Parathyroid adenoma (tissue), 2 donors: ENCODE results near the gene NR5A1.

Source experiments
- H2AFZ ChIP-seq: fragments of 300-600 bp; sonication (generic); one replicate; pipeline ENCODE4 v1.7.0; 2017; ENCODE audit warnings: antibody characterized with exemption, mild to moderate bottlenecking
- H3K27ac ChIP-seq: fragments of 300-600 bp; sonication (generic); one replicate; pipeline ENCODE4 v1.7.0; 2017
- H3K27me3 ChIP-seq: fragments of 300-600 bp; sonication (generic); one replicate; pipeline ENCODE4 v1.7.0; 2017; ENCODE audit warnings: low read length; ENCODE audit not compliant: control insufficient read depth, insufficient read depth
- H3K36me3 ChIP-seq: fragments of 300-600 bp; sonication (generic); one replicate; pipeline ENCODE4 v1.7.0; 2017; ENCODE audit warnings: low read length; ENCODE audit not compliant: control insufficient read depth, insufficient read depth
- H3K4me1 ChIP-seq: fragments of 300-600 bp; sonication (generic); one replicate; pipeline ENCODE4 v1.7.0; 2017; ENCODE audit warnings: control low read depth
- H3K4me2 ChIP-seq: fragments of 300-600 bp; sonication (generic); one replicate; pipeline ENCODE4 v1.7.0; 2017; ENCODE audit warnings: low read length
- H3K4me3 ChIP-seq: fragments of 300-600 bp; sonication (generic); one replicate; pipeline ENCODE4 v1.7.0; 2017; ENCODE audit warnings: low read depth, low read length
- H3K79me2 ChIP-seq: fragments of 300-600 bp; sonication (generic); one replicate; pipeline ENCODE4 v1.7.0; 2017; ENCODE audit warnings: control low read depth
- H3K9ac ChIP-seq: fragments of 300-600 bp; sonication (generic); one replicate; pipeline ENCODE4 v1.7.0; 2017; ENCODE audit warnings: mild to moderate bottlenecking
- H3K9me3 ChIP-seq: fragments of 300-600 bp; sonication (generic); one replicate; pipeline ENCODE4 v1.7.0; 2017; ENCODE audit warnings: low read length; ENCODE audit not compliant: control insufficient read depth
- TF ChIP-seq, protein P1 (sequence below): fragments of 300-600 bp; sonication (generic); IDR thresholded peaks from one replicate; pipeline ENCODE4 v1.7.0; 2017; ENCODE audit warnings: antibody characterized with exemption, mild to moderate bottlenecking
- donor health status: primary hyperparathyroidism.

NR5A1 gene

GRCh38 chr9:124448019-124448418 is 59.2 kb downstream of the NR5A1 start:
- H3K9ac ChIP-seq, result no peak overlapping the region
- no peak overlapping the region for H3K27ac ChIP-seq
- no peaks in the 10 kb centered on the region for H3K79me2 ChIP-seq
- no peak overlapping the region for H2AFZ ChIP-seq
- TF ChIP-seq, protein P1, sequence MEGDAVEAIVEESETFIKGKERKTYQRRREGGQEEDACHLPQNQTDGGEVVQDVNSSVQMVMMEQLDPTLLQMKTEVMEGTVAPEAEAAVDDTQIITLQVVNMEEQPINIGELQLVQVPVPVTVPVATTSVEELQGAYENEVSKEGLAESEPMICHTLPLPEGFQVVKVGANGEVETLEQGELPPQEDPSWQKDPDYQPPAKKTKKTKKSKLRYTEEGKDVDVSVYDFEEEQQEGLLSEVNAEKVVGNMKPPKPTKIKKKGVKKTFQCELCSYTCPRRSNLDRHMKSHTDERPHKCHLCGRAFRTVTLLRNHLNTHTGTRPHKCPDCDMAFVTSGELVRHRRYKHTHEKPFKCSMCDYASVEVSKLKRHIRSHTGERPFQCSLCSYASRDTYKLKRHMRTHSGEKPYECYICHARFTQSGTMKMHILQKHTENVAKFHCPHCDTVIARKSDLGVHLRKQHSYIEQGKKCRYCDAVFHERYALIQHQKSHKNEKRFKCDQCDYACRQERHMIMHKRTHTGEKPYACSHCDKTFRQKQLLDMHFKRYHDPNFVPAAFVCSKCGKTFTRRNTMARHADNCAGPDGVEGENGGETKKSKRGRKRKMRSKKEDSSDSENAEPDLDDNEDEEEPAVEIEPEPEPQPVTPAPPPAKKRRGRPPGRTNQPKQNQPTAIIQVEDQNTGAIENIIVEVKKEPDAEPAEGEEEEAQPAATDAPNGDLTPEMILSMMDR, result no peak
- H3K4me1 ChIP-seq, result no peaks in the 10 kb centered on the region
- no peak overlapping the region for H3K4me2 ChIP-seq
- no peak overlapping the region for H3K4me3 ChIP-seq
- no peaks in the 10 kb centered on the region for H3K36me3 ChIP-seq
- H3K9me3 ChIP-seq, result no peaks in the 10 kb centered on the region
- no peaks in the 10 kb centered on the region for H3K27me3 ChIP-seq

DNA sequence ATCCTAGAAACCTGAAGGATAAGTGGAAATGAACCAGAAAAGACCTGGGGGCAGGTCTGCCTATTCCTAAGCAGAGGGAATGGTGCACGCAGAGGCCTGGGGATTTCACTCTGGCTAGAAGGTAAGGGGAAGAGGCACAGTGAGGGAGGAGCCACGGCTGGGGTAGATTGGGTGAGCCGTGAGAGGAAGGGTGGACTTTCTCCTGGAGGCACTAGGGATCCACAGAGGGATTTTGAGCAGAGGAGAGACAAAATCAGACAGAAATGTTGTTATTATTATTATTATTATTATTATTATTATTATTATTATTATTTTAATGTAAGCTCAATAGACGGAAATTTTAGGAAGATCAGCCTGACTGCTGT is 59.9 kb downstream of the NR5A1 start:
- Histone ChIP-seq H3K36me3 (no peaks in the 10 kb centered on the region), H3K9me3 (no peaks in the 10 kb centered on the region), H3K27me3 (no peaks in the 10 kb centered on the region), H3K79me2 (no peaks in the 10 kb centered on the region), H3K27ac (no peak overlapping the region), H2AFZ (no peak overlapping the region), H3K4me3 (no peak overlapping the region), H3K4me2 (no peak overlapping the region), H3K4me1 (no peaks in the 10 kb centered on the region), H3K9ac (no peak overlapping the region)
- TF ChIP-seq, protein P1, result no peak

DNA sequence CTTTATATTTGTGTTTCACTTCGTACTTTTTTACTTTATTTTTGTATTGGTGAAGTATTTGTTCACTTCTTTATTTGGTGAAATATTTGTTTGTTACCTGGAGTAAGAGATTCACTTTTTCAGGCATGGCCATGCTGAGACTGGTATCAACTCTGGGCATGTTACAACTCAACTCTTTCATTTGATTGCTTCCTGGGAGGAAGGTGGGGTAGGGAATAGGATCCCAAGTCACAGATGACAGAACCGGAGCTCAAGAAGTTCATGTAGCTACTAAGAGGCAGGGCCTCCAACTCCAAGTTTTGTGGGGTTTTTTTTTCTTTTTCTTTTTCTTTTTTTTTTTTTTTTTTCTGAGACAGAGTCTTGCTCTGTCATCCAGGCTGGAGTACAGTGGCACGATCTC is 63.0 kb downstream of the NR5A1 start:
- H3K79me2 ChIP-seq, result no peaks in the 10 kb centered on the region
- no peak overlapping the region for H3K9ac ChIP-seq
- no peaks in the 10 kb centered on the region for H3K36me3 ChIP-seq
- no peak overlapping the region for H3K4me2 ChIP-seq
- H2AFZ ChIP-seq, result no peak overlapping the region
- H3K9me3 ChIP-seq, result no peaks in the 10 kb centered on the region
- H3K4me1 ChIP-seq, result no peaks in the 10 kb centered on the region
- no peak overlapping the region for H3K27ac ChIP-seq
- TF ChIP-seq, protein P1, result no peak
- no peak overlapping the region for H3K4me3 ChIP-seq
- H3K27me3 ChIP-seq, result no peaks in the 10 kb centered on the region

- TF ChIP-seq, protein P1, result no peak
- H3K4me1 ChIP-seq, result no peaks in the 10 kb centered on the region
- H3K27ac ChIP-seq, result no peak overlapping the region
- no peak overlapping the region for H3K4me2 ChIP-seq
- no peaks in the 10 kb centered on the region for H3K79me2 ChIP-seq
- no peaks in the 10 kb centered on the region for H3K36me3 ChIP-seq
- H3K27me3 ChIP-seq, result no peaks in the 10 kb centered on the region
- H2AFZ ChIP-seq, result no peak overlapping the region
- no peak overlapping the region for H3K4me3 ChIP-seq
- H3K9me3 ChIP-seq, result no peaks in the 10 kb centered on the region
- no peak overlapping the region for H3K9ac ChIP-seq
Measured at GRCh38 chr9:124443625-124444024, 63.6 kb downstream of the NR5A1 start.

- Histone ChIP-seq H3K27me3 (no peaks in the 10 kb centered on the region), H3K4me2 (no peak overlapping the region), H3K9me3 (no peaks in the 10 kb centered on the region), H3K4me3 (no peak overlapping the region), H3K36me3 (no peaks in the 10 kb centered on the region), H3K27ac (no peak overlapping the region), H3K9ac (no peak overlapping the region), H3K4me1 (no peaks in the 10 kb centered on the region), H2AFZ (no peak overlapping the region), H3K79me2 (no peaks in the 10 kb centered on the region)
- TF ChIP-seq, protein P1, result no peak
Measured at GRCh38 chr9:124442826-124443225, 64.4 kb downstream of the NR5A1 start.
